GM19395 (cell line): Measurements from ENCODE around the gene ARFGEF2.
"Not testable (repeated sequence)": the region's sequence is repeated elsewhere in the genome, so short reads cannot be mapped to it uniquely, and the experiment has no call there.

Experiments
- ATAC-seq: cut with Tn5 transposase; IDR thresholded peaks from one replicate; pipeline ENCODE4 v1.9.1; 2021; ENCODE audit warnings: mild to moderate bottlenecking, moderate library complexity; ENCODE audit not compliant: unreplicated experiment

ARFGEF2 gene

GRCh38 chr20:49046087-49046900 is 124.8 kb downstream of the ARFGEF2 start, which contains the start of gene CSE1L:
CSE1L (plus strand) TSS chr20:49046312; CDS start chr20:49058464, 12,152 bp downstream.
- peak; percentile 88 for ATAC-seq

DNA sequence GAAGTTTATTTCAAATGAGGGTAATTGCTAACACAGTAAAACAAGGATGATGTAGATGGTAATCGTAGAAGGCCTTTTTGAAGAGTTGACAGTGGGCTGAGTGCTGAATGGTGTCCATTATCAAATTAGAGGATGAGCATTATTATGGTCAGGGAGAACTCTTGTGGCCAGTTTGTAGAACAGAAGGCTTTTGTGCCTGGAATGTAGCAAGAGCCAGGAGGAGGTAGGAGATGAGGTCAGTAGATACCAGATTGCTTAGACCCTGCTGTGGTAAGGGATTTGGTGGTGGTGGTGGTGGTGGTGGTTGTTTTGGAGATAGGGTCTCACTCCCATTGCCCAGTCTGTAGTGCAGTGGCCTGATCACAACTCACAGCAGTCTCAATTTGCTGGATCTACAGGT is 130.8 kb downstream of the ARFGEF2 start:
- ATAC-seq = no peak

DNA sequence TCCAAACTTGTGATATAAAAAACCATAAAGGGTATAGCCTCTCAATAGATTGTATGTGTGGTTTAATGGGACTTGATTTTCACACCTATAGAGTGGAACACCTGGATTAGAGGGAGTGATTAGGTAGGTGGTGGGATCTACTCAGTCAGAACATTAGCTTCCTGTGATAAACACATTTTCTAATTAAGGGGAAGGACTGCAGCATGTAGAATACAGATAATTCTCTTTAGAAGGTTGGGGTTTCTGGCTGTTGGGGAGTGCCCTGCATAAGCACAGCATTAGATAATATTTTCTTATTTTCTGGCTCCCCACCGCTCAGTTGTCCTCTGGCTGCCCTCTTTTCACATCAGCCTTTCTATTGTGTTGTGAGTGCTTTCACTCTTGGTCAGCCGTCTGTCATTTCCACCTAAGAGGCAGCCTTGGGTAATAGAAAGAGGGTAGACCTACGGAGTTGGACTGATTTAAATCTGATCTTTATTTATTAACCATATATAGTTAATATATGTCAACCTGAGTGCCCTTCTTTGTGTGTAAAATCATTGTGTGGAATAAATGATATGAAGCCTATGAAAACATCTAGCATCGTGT is 132.6 kb downstream of the ARFGEF2 start:
- peak; percentile 60 for ATAC-seq

DNA sequence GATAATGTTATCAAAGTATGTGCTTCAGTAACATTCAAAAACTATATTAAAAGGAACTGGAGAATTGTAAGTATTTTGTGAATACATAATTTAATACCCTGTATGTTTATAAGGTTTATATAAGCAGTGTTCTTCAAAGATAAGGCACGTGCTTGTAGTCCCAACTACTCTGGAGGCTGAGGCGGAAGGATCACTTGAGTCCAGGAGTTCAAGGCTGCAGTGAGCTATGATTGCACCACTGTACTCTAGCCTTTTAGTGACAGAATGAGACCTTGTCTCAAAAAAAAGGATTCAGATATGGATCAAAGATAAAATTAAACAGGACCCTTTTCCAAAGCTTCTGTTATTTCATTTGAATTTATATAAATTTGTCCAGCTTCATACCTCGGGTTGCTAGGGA is 141.8 kb downstream of the ARFGEF2 start:
- no peak for ATAC-seq

- ATAC-seq = no peak
Observed at GRCh38 chr20:49074521-49074920, 153.0 kb downstream of the ARFGEF2 start.

DNA sequence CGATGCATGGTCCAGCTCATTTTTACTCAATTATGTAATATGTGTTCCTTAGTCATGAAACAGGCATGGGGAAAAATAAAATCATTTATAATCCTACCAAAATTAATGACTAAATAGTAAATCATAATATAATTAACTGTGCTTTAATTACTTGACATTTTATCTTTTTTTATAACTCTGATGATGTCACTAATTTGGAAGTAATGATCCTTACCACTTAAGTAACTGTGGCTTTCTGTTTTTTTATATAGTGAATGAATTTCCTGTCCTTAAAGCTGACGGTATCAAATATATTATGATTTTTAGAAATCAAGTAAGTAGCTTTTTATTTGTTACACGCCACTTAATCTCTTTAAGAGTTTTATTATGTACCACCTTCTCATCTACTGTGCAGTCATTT is 156.8 kb downstream of the ARFGEF2 start:
- ATAC-seq = no peak

DNA sequence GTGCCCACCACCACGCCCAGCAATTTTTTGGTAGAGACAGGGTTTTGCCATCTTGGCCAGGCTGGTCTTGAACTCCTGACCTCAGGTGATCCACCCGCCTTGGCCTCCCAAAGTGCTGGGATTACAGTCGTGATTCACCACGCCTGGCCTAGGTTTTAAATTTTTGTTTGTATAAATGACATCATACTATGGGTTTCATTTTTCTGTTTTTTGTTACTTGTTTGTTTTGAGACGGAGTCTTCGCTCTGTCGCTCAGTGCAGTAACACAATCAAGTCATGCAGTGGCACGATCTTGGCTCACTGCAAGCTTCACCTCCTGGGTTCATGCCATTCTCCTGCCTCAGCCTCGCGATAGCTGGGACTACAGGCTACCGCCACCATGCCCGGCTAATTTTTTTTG is 160.8 kb downstream of the ARFGEF2 start:
- not testable (repeated sequence) for ATAC-seq
